GM12878 (cell line): ENCODE measurements around the gene SCLY.

Experiments used
- CTCF ChIP-seq, 3 experiments: IDR thresholded peaks in 2 of 3; conservative IDR thresholded peaks in 1 of 3; 2 replicates each; pipeline ENCODE4 v1.5.1; 2011; ENCODE audit warnings: low read depth in 3 of 3, low read length in 3 of 3, mild to moderate bottlenecking in 3 of 3, control low read depth in 2 of 3, moderate library complexity in 2 of 3, inconsistent platforms in 1 of 3, mixed read lengths in 1 of 3; ENCODE audit not compliant: control insufficient read depth in 2 of 3, insufficient read depth in 1 of 3; ENCODE audit errors: extremely low read depth in 1 of 3
- EP300 ChIP-seq, 2 experiments: fragments of 150-350 bp in 1 of 2; IDR thresholded peaks; 2 replicates each; pipeline ENCODE4 v1.6.1; 2011 to 2012; ENCODE audit warnings: low read depth in 2 of 2, low read length in 2 of 2, borderline replicate concordance in 1 of 2, improper control_type of control experiment in 1 of 2, inconsistent platforms in 1 of 2; ENCODE audit not compliant: control insufficient read depth in 1 of 2
- EZH2 ChIP-seq: IDR thresholded peaks from 2 replicates; pipeline ENCODE4 v1.6.1; 2012; ENCODE audit warnings: low read depth, mild to moderate bottlenecking, control low read depth, inconsistent platforms, low read length, borderline replicate concordance; ENCODE audit not compliant: control insufficient read depth
- GABPA ChIP-seq: IDR thresholded peaks from 2 replicates; pipeline ENCODE4 v1.6.1; 2014; ENCODE audit warnings: antibody characterized with exemption, low read depth, mild to moderate bottlenecking, inconsistent platforms
- JUNB ChIP-seq: IDR thresholded peaks from 2 replicates; pipeline ENCODE4 v1.6.1; 2016; ENCODE audit warnings: antibody characterized with exemption, mild to moderate bottlenecking
- NFIC ChIP-seq: IDR thresholded peaks from 2 replicates; pipeline ENCODE4 v1.6.1; 2012; ENCODE audit warnings: low read depth, mild to moderate bottlenecking, inconsistent platforms, low read length, moderate library complexity
- PBX3 ChIP-seq: IDR thresholded peaks from 2 replicates; pipeline ENCODE4 v1.6.1; 2011; ENCODE audit warnings: mild to moderate bottlenecking, low read depth, low read length, moderate library complexity; ENCODE audit not compliant: insufficient replicate concordance
- PML ChIP-seq: IDR thresholded peaks from 2 replicates; pipeline ENCODE4 v1.6.1; 2012; ENCODE audit warnings: low read length, inconsistent platforms
- POLR2A ChIP-seq: IDR thresholded peaks from 2 replicates; pipeline ENCODE4 v1.6.1; 2011; ENCODE audit warnings: low read depth, mild to moderate bottlenecking, low read length
- POLR2AphosphoS5 ChIP-seq: IDR thresholded peaks from 2 replicates; pipeline ENCODE4 v1.6.1; 2011; ENCODE audit warnings: mild to moderate bottlenecking, low read length, inconsistent platforms
- RB1 ChIP-seq: fragments of 450-650 bp; formaldehyde crosslinking; IDR thresholded peaks from 2 replicates; pipeline ENCODE4 v1.6.1; 2017; ENCODE audit warnings: mild to moderate bottlenecking, borderline replicate concordance
- REST ChIP-seq: IDR thresholded peaks from 2 replicates; pipeline ENCODE4 v1.6.1; 2012; ENCODE audit warnings: mild to moderate bottlenecking, low read depth, low read length
- TCF3 ChIP-seq: IDR thresholded peaks from 2 replicates; pipeline ENCODE4 v1.6.1; 2012; ENCODE audit warnings: low read depth, mild to moderate bottlenecking, low read length, borderline replicate concordance; ENCODE audit not compliant: insufficient read depth
- TCF7 ChIP-seq: IDR thresholded peaks from 2 replicates; pipeline ENCODE4 v1.6.1; 2014; ENCODE audit warnings: antibody characterized with exemption, borderline replicate concordance

- TF ChIP-seq PBX3 (no peak), POLR2AphosphoS5 (no peak), CTCF (IDR thresholded peaks at IDR 0.05 in 2 of 3, conservative IDR thresholded peaks at IDR 0.05 in 1 of 3; ENCODE audit: control insufficient read depth in 2 of 3, extremely low read depth in 1 of 3, insufficient read depth in 1 of 3, low read depth in 3 of 3, low read length in 3 of 3) (no peak), GABPA (no peak), JUNB (no peak), PML (no peak), EP300 (IDR thresholded peaks at IDR 0.05; ENCODE audit: borderline replicate concordance in 1 of 2, control insufficient read depth in 1 of 2, low read depth in 2 of 2, low read length in 2 of 2) (no peak), EZH2 (no peak), REST (no peak), POLR2A (no peak), TCF7 (no peak), NFIC (no peak), RB1 (no peak), TCF3 (no peak)
These were observed 77.8 kb downstream of the SCLY start, which contains the start of gene KLHL30 for GRCh38 chr2:238138331-238139195.
